Hepatocyte (in vitro differentiated cells): ENCODE results near the gene SDF4. TPM values are rescaled to one million over a fixed set of nuclear protein-coding genes. Genes with fewer than 3 reads are reported as not detected.

Experiments
- DNase-seq: peaks from one replicate; pipeline ENCODE4 v3.0.0-alpha.2; 2016; ENCODE audit warnings: low spot score
- H2AFZ ChIP-seq: fragments of 200-600 bp; sonication (generic); 2 replicates; pipeline ENCODE4 v1.6.0; 2016; ENCODE audit warnings: antibody characterized with exemption, mild to moderate bottlenecking
- H3K27ac ChIP-seq: fragments of 200-600 bp; sonication (generic); 2 replicates; pipeline ENCODE4 v1.5.1; 2016; ENCODE audit warnings: mild to moderate bottlenecking
- H3K27me3 ChIP-seq: fragments of 200-600 bp; sonication (generic); 2 replicates; pipeline ENCODE4 v1.6.1; 2016
- H3K36me3 ChIP-seq: fragments of 200-600 bp; sonication (generic); replicated peaks from 2 replicates; pipeline ENCODE4 v1.5.1; 2016; ENCODE audit warnings: low read depth; ENCODE audit not compliant: insufficient read depth
- H3K4me1 ChIP-seq: fragments of 200-600 bp; sonication (generic); 2 replicates; pipeline ENCODE4 v1.5.1; 2016; ENCODE audit warnings: mild to moderate bottlenecking, moderate library complexity; ENCODE audit not compliant: insufficient read depth
- H3K4me2 ChIP-seq: fragments of 200-600 bp; sonication (generic); 2 replicates; pipeline ENCODE4 v1.6.0; 2016
- H3K4me3 ChIP-seq: fragments of 200-600 bp; sonication (generic); 2 replicates; pipeline ENCODE4 v1.5.1; 2016; ENCODE audit warnings: mild to moderate bottlenecking
- H3K79me2 ChIP-seq: fragments of 200-600 bp; sonication (generic); 2 replicates; pipeline ENCODE4 v1.6.0; 2017; ENCODE audit warnings: mild to moderate bottlenecking
- H3K9me2 ChIP-seq: fragments of 200-600 bp; sonication (generic); replicated peaks from 2 replicates; pipeline ENCODE4 v1.6.0; 2017; ENCODE audit warnings: mild to moderate bottlenecking; ENCODE audit not compliant: insufficient read depth
- H3K9me3 ChIP-seq: fragments of 200-600 bp; sonication (generic); 2 replicates; pipeline ENCODE4 v1.5.1; 2016; ENCODE audit warnings: low read depth, mild to moderate bottlenecking
- H4K20me1 ChIP-seq: fragments of 200-600 bp; sonication (generic); 2 replicates; pipeline ENCODE4 v1.6.0; 2016; ENCODE audit warnings: mild to moderate bottlenecking; ENCODE audit not compliant: insufficient read depth, poor library complexity, severe bottlenecking
- CTCF ChIP-seq: fragments of 200-600 bp; sonication (generic); IDR thresholded peaks from 2 replicates; pipeline ENCODE4 v1.5.1; 2016; ENCODE audit warnings: antibody characterized with exemption, mild to moderate bottlenecking; ENCODE audit not compliant: poor library complexity
- EZH2 ChIP-seq: fragments of 200-600 bp; sonication (generic); IDR thresholded peaks from 2 replicates; pipeline ENCODE4 v1.6.1; 2016; ENCODE audit warnings: antibody characterized with exemption, mild to moderate bottlenecking, borderline replicate concordance
- EZH2phosphoT487 ChIP-seq: fragments of 200-600 bp; sonication (generic); IDR thresholded peaks from one replicate; pipeline ENCODE4 v1.6.1; 2018; ENCODE audit warnings: antibody characterized with exemption, mild to moderate bottlenecking, low read depth, moderate library complexity; ENCODE audit not compliant: unreplicated experiment, severe bottlenecking
- WGBS: methylation state at CpG from one replicate; pipeline ENCODE4 v1.1.6; 2016; ENCODE audit warnings: low lambda C conversion rate; ENCODE audit errors: missing lambda C conversion rate; 5-methylcytosine and 5-hydroxymethylcytosine counted together
- polyA plus RNA-seq: library from polyadenylated mRNA; unstranded; fragments of >200 nt; fragmentation: Nextera tagmentation; extraction: Ambion mirVana; gene quantifications from 2 replicates; pipeline ENCODE4 v1.2.1, GENCODE V29; 2016
- total RNA-seq: library from RNA; depleted of rRNA; stranded (reverse); fragments of >200 nt; gene quantifications from 2 replicates; pipeline ENCODE4 v1.2.3, GENCODE V29; 2014

SDF4 gene
- total and polyA plus RNA-seq, 2 experiments from 2014 or later: 156 to 296 TPM

GRCh38 chr1:1181938-1182410, 49.8 kb downstream of the SDF4 start:
- H3K27ac ChIP-seq: no peak overlapping the region
- no peaks in the 10 kb centered on the region for H3K27me3 ChIP-seq
- H3K9me3 ChIP-seq: no peaks in the 10 kb centered on the region
- no peaks in the 10 kb centered on the region for H4K20me1 ChIP-seq
- H3K4me3 ChIP-seq: no peak overlapping the region
- H3K36me3 ChIP-seq: no peaks in the 10 kb centered on the region
- no peak for DNase-seq
- no peaks in the 10 kb centered on the region for H3K79me2 ChIP-seq
- H2AFZ ChIP-seq: no peak overlapping the region
- H3K4me1 ChIP-seq: no peaks in the 10 kb centered on the region
- 89% methylated on average over 15 of the region's 21 CpGs for WGBS
- no peaks in the 10 kb centered on the region for H3K9me2 ChIP-seq
- TF ChIP-seq CTCF (no peak), EZH2phosphoT487 (no peak), EZH2 (no peak)
- no peak overlapping the region for H3K4me2 ChIP-seq

- 96% methylated on average over 19 of the region's 26 CpGs for WGBS
- Histone ChIP-seq H3K9me2 (no peaks in the 10 kb centered on the region), H2AFZ (no peak overlapping the region), H3K27me3 (no peaks in the 10 kb centered on the region), H3K4me2 (no peak overlapping the region), H3K79me2 (no peaks in the 10 kb centered on the region), H3K9me3 (no peaks in the 10 kb centered on the region), H3K4me3 (no peak overlapping the region), H3K27ac (no peak overlapping the region), H4K20me1 (no peaks in the 10 kb centered on the region), H3K4me1 (no peaks in the 10 kb centered on the region), H3K36me3 (no peaks in the 10 kb centered on the region)
- TF ChIP-seq EZH2phosphoT487: no peak
- TF ChIP-seq EZH2: no peak
- DNase-seq: no peak
These were observed 50.5 kb downstream of the SDF4 start for GRCh38 chr1:1181129-1181937.

- Histone ChIP-seq H3K27me3 (no peaks in the 10 kb centered on the region), H4K20me1 (no peaks in the 10 kb centered on the region), H3K4me3 (no peak overlapping the region), H3K9me2 (no peaks in the 10 kb centered on the region), H3K4me2 (no peak overlapping the region), H3K79me2 (no peaks in the 10 kb centered on the region), H3K36me3 (no peaks in the 10 kb centered on the region), H3K9me3 (no peaks in the 10 kb centered on the region), H3K4me1 (no peaks in the 10 kb centered on the region), H2AFZ (no peak overlapping the region), H3K27ac (no peak overlapping the region)
- DNase-seq: no peak
- TF ChIP-seq EZH2phosphoT487: no peak
- no peak for TF ChIP-seq CTCF
- TF ChIP-seq EZH2: no peak
- WGBS: 87% methylated on average over 30 of the region's 51 CpGs
These were observed 51.6 kb downstream of the SDF4 start for GRCh38 chr1:1179983-1180861.
